ENCODE measurements around the gene LRRC71.

DNA sequence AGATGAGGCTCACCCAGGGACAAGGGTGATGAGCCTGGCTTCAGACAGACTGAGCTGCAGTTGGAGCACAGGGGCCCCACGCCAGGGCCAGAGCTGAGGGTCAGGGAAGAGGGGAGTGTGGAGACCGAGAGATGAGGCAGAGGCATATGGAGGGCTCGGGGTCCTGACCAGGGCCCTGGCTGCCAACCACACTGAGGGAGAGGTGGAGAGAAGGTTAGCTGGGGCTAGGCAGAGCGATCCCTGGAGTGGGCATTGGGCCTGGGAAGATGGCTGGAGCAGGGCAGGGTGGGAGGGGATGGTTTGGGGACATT lies 18.9 kb upstream of the LRRC71 start:
- no peak for TF ChIP-seq GATA3 (IDR thresholded peaks at IDR 0.05; ENCODE audit: low read depth, low read length)
- TF ChIP-seq GATA2 (IDR thresholded peaks at IDR 0.05; ENCODE audit: low read depth, low read length): no peak

All from SH-SY5Y (cell line).